Umbilical cord (tissue), 2 donors: Measurements from ENCODE around the gene SATB2. TPM values are rescaled to one million over a fixed set of nuclear protein-coding genes. Genes with fewer than 3 reads are reported as not detected.
A peak's percentile ranks its signal among the peaks of the same experiment; 100 is the strongest.

ENCODE experiments used
- DNase-seq: peaks from one replicate; pipeline ENCODE4 v3.0.0-alpha.2; 2015; ENCODE audit warnings: low spot score
- total RNA-seq: library from RNA; depleted of rRNA; stranded (reverse); fragments of >200 nt; gene quantifications from one replicate; pipeline ENCODE4 v1.2.3, GENCODE V29; 2014; ENCODE audit warnings: low replicate concordance; ENCODE audit not compliant: insufficient read depth

SATB2 gene
- total RNA-seq, 1 donor from 2014 or later: 3.1 TPM

- DNase-seq: no peak
Measured at GRCh38 chr2:199325881-199326280, 131.9 kb downstream of the SATB2 start.

GRCh38 chr2:199322151-199322550 lies 135.6 kb downstream of the SATB2 start:
- DNase-seq: no peak

- no peak for DNase-seq
Measured at GRCh38 chr2:199317646-199318045, 140.1 kb downstream of the SATB2 start.

- DNase-seq: no peak
Measured at GRCh38 chr2:199316851-199317250, 140.9 kb downstream of the SATB2 start.

- DNase-seq: peak; percentile 3
Measured at GRCh38 chr2:199315299-199316179, 142.2 kb downstream of the SATB2 start.

- no peak for DNase-seq
Measured at GRCh38 chr2:199312931-199313330, 144.8 kb downstream of the SATB2 start.

GRCh38 chr2:199310771-199311585 lies 146.8 kb downstream of the SATB2 start:
- no peak for DNase-seq

GRCh38 chr2:199309973-199310372 lies 147.8 kb downstream of the SATB2 start:
- DNase-seq: no peak

GRCh38 chr2:199309411-199309810 lies 148.3 kb downstream of the SATB2 start:
- no peak for DNase-seq

- no peak for DNase-seq
Measured at GRCh38 chr2:199308567-199308966, 149.2 kb downstream of the SATB2 start.

- no peak for DNase-seq
Measured at GRCh38 chr2:199307461-199307860, 150.3 kb downstream of the SATB2 start.

GRCh38 chr2:199306116-199306515 lies 151.6 kb downstream of the SATB2 start:
- no peak for DNase-seq

- no peak for DNase-seq
Measured at GRCh38 chr2:199303728-199304177, 154.0 kb downstream of the SATB2 start.

GRCh38 chr2:199302851-199303250 lies 154.9 kb downstream of the SATB2 start:
- peak; percentile 18 for DNase-seq

- no peak for DNase-seq
Measured at GRCh38 chr2:199288424-199288823, 169.3 kb downstream of the SATB2 start.

- no peak for DNase-seq
Measured at GRCh38 chr2:199282309-199282708, 175.4 kb downstream of the SATB2 start.

GRCh38 chr2:199279146-199279545 lies 178.6 kb downstream of the SATB2 start:
- no peak for DNase-seq

- no peak for DNase-seq
Measured at GRCh38 chr2:199278099-199278498, 179.6 kb downstream of the SATB2 start.

- peak; percentile 40 for DNase-seq
Measured at GRCh38 chr2:199273042-199273511, 184.7 kb downstream of the SATB2 start.

GRCh38 chr2:199261936-199262335 lies 195.8 kb downstream of the SATB2 start:
- DNase-seq: no peak

GRCh38 chr2:199261239-199261638 lies 196.5 kb downstream of the SATB2 start:
- DNase-seq: peak; percentile 36

- DNase-seq: no peak
Measured at GRCh38 chr2:199259671-199260070, 198.1 kb downstream of the SATB2 start.
